ENCODE results near the gene TBC1D22A. TPM values are rescaled to one million over a fixed set of nuclear protein-coding genes. Genes with fewer than 3 reads are reported as not detected.

TBC1D22A gene
- total and polyA plus RNA-seq, 9 of the 15 experiments (the other 6 are each of a cell fraction or from before 2014, with no cell fraction given): 0.20 to 11.5 (median 5.2) TPM

- H3K9me1 ChIP-seq (ENCODE audit: control insufficient read depth, insufficient read depth, low read length): no peaks in the 10 kb centered on the region
- intact Hi-C loops (cut with micrococcal nuclease): no loop called here
- no peak overlapping the region for H2AFZ ChIP-seq (ENCODE audit: low read depth, low read length)
- no TSS peak for BruUV-seq (replicated peaks)
- DNase-seq (ENCODE audit: extremely low read depth in 1 of 4, low spot score in 3 of 4): peak; percentile 4 to 41 (median 26)
- H3K4me2 ChIP-seq (ENCODE audit: insufficient read depth, low read length): no peak overlapping the region
- no peak overlapping the region for H3K27ac ChIP-seq (ENCODE audit: extremely low read depth, low read depth, low read length)
- 81% methylated on average over 18 of the region's 20 CpGs for WGBS (ENCODE audit: insufficient coverage, low coverage, missing lambda C conversion rate)
- no peak for FAIRE-seq
- in situ Hi-C loops (cut with MboI): no loop called here
- ChIA-PET POLR2A (interaction anchor here (0.6 to 0.7 kb wide), 2 partner anchors 15 to 78 kb away, joined by 3 read pairs; no protein-coding TSS in a partner anchor), CTCF (ENCODE audit: low intra/inter-chr PET ratio) (no interaction called here)
- no peaks in the 10 kb centered on the region for H3K27me3 ChIP-seq (ENCODE audit: control insufficient read depth in 2 of 2, insufficient read depth in 2 of 2, low read length in 2 of 2)
- no peaks in the 10 kb centered on the region for H3K9me3 ChIP-seq (replicated peaks; ENCODE audit: control insufficient read depth, insufficient read depth, low read depth, low read length)
- TF ChIP-seq CTCF (IDR thresholded peaks at IDR 0.05 in 2 of 3, conservative IDR thresholded peaks at IDR 0.05 in 1 of 3; ENCODE audit: insufficient read depth in 2 of 3, low read depth in 1 of 3, low read length in 3 of 3) (peak in 1 of 3 experiments; percentile 13; a peak in 1 of 6 replicates), HNRNPL (IDR thresholded peaks at IDR 0.05; ENCODE audit: low read depth, low read length) (no peak)
- no peaks in the 10 kb centered on the region for H3K79me2 ChIP-seq (ENCODE audit: control insufficient read depth, insufficient read depth, low read length)
- peaks cover 4% of the 10 kb centered on the region; the same call in 2 of the 3 replicates for H3K36me3 ChIP-seq (ENCODE audit: control insufficient read depth, insufficient read depth, low read length)
- no peak for ATAC-seq
- peak overlapping the region in 1 of 2 experiments; percentile 9; a peak in 1 of 4 replicates for H3K9ac ChIP-seq (ENCODE audit: insufficient read depth in 1 of 2, low read depth in 2 of 2, low read length in 2 of 2)
- H4K20me1 ChIP-seq (replicated peaks; ENCODE audit: control insufficient read depth, insufficient read depth, low read length): no peaks in the 10 kb centered on the region
- H3K4me3 ChIP-seq: no peak overlapping the region
- peaks cover 0 to 2% of the 10 kb centered on the region in 2 experiments; a peak in 1 of 5 replicates for H3K4me1 ChIP-seq (replicated peaks in 1 of 2; ENCODE audit: control insufficient read depth in 2 of 2, insufficient read depth in 2 of 2, low read length in 2 of 2)
These were observed 250.3 kb downstream of the TBC1D22A start for GRCh38 chr22:47012589-47013370.

All from K562 (cell line).